IgD-negative memory B cell (primary cell): ENCODE measurements around the gene AP3S1. TPM values are rescaled to one million over a fixed set of nuclear protein-coding genes. Genes with fewer than 3 reads are reported as not detected.

Experiments
- H3K27ac Mint-ChIP-seq, 3 donors: one replicate each; pipeline ENCODE4 v1.8.0; 2020 to 2022; ENCODE audit warnings: mild to moderate bottlenecking in 3 of 3, mixed read lengths in 3 of 3, moderate library complexity in 1 of 3
- H3K27me3 Mint-ChIP-seq: one replicate; pipeline ENCODE4 v1.8.0; 2021; ENCODE audit warnings: mixed read lengths
- H3K36me3 Mint-ChIP-seq: one replicate; pipeline ENCODE4 v1.8.0; 2020; ENCODE audit warnings: mild to moderate bottlenecking, mixed read lengths
- H3K4me1 Mint-ChIP-seq, 3 donors: one replicate each; pipeline ENCODE4 v1.8.0; 2020 to 2022; ENCODE audit warnings: mixed read lengths in 3 of 3, mild to moderate bottlenecking in 1 of 3
- H3K4me3 Mint-ChIP-seq, 4 donors: one replicate each; pipeline ENCODE4 v1.8.0; 2020 to 2022; ENCODE audit warnings: mild to moderate bottlenecking in 4 of 4, mixed read lengths in 4 of 4, moderate library complexity in 3 of 4
- H3K9me3 Mint-ChIP-seq, 3 donors: one replicate each; pipeline ENCODE4 v1.8.0; 2020 to 2021; ENCODE audit warnings: mixed read lengths in 3 of 3, mild to moderate bottlenecking in 1 of 3
- polyA plus RNA-seq: library from polyadenylated mRNA; unstranded; fragments of 300-500 nt; fragmentation: Illumina TruSeq; gene quantifications from one replicate; pipeline ENCODE4 v1.2.3, GENCODE V29; 2021

AP3S1 gene
- polyA plus RNA-seq, 1 donor from 2014 or later, result 87.5 TPM

- Mint-ChIP-seq H3K9me3 (no peaks in the 10 kb centered on the region), H3K27ac (peak overlapping the region; percentile 98 to 100 (median 98)), H3K4me3 (peak overlapping the region; percentile 98 to 100 (median 99)), H3K4me1 (peaks cover 44 to 48% (median 46%) of the 10 kb centered on the region in 3 donors), H3K36me3 (no peaks in the 10 kb centered on the region), H3K27me3 (no peaks in the 10 kb centered on the region)
These were observed 577 bp downstream of the AP3S1 start for GRCh38 chr5:115842089-115842935.

- peaks cover 42 to 46% (median 43%) of the 10 kb centered on the region in 3 donors for H3K4me1 Mint-ChIP-seq
These were observed 1.2 kb downstream of the AP3S1 start for GRCh38 chr5:115842952-115843351.

GRCh38 chr5:115843444-115844130 is 1.9 kb downstream of the AP3S1 start:
- H3K27me3 Mint-ChIP-seq, result no peaks in the 10 kb centered on the region
- H3K27ac Mint-ChIP-seq, result peak overlapping the region in 1 of 3 donors; percentile 98
- H3K36me3 Mint-ChIP-seq, result no peaks in the 10 kb centered on the region
- peak overlapping the region; percentile 53 to 99 (median 85) for H3K4me3 Mint-ChIP-seq
- peaks cover 40 to 43% (median 43%) of the 10 kb centered on the region in 3 donors for H3K4me1 Mint-ChIP-seq
- H3K9me3 Mint-ChIP-seq, result no peaks in the 10 kb centered on the region

More at GRCh38 chr5:115842952-115843351, 1.2 kb downstream of the AP3S1 start:
- H3K4me3 Mint-ChIP-seq, result peak overlapping the region; percentile 98 to 100 (median 99)
- H3K27me3 Mint-ChIP-seq, result no peaks in the 10 kb centered on the region
- peak overlapping the region; percentile 95 to 98 (median 98) for H3K27ac Mint-ChIP-seq
- H3K36me3 Mint-ChIP-seq, result no peaks in the 10 kb centered on the region
- H3K9me3 Mint-ChIP-seq, result no peaks in the 10 kb centered on the region

GRCh38 chr5:115844321-115844817 is 2.6 kb downstream of the AP3S1 start:
- Mint-ChIP-seq H3K9me3 (no peaks in the 10 kb centered on the region), H3K36me3 (peaks cover 1% of the 10 kb centered on the region), H3K4me3 (peak overlapping the region in 3 of 4 donors; percentile 21 to 98 (median 53)), H3K4me1 (peaks cover 37 to 45% (median 40%) of the 10 kb centered on the region in 3 donors), H3K27ac (peak overlapping the region in 2 of 3 donors; percentile 46 to 98), H3K27me3 (no peaks in the 10 kb centered on the region)

- Mint-ChIP-seq H3K9me3 (no peaks in the 10 kb centered on the region), H3K4me3 (no peak overlapping the region), H3K27ac (no peak overlapping the region), H3K36me3 (peaks cover 1% of the 10 kb centered on the region), H3K4me1 (peaks cover 25 to 41% (median 37%) of the 10 kb centered on the region in 3 donors), H3K27me3 (no peaks in the 10 kb centered on the region)
These were observed 5.6 kb downstream of the AP3S1 start for GRCh38 chr5:115847290-115847689.

- Mint-ChIP-seq H3K4me1 (peaks cover 11 to 35% (median 24%) of the 10 kb centered on the region in 3 donors), H3K27ac (no peak overlapping the region), H3K4me3 (no peak overlapping the region), H3K27me3 (no peaks in the 10 kb centered on the region), H3K9me3 (peaks cover 0 to 13% (median 0%) of the 10 kb centered on the region in 3 donors), H3K36me3 (peaks cover 7% of the 10 kb centered on the region)
These were observed 7.6 kb downstream of the AP3S1 start for GRCh38 chr5:115849258-115849798.

- Mint-ChIP-seq H3K36me3 (peaks cover 10% of the 10 kb centered on the region), H3K4me1 (peaks cover 0 to 25% (median 14%) of the 10 kb centered on the region in 3 donors), H3K27ac (peak overlapping the region in 1 of 3 donors; percentile 44), H3K4me3 (no peak overlapping the region), H3K27me3 (no peaks in the 10 kb centered on the region), H3K9me3 (peaks cover 0 to 13% (median 0%) of the 10 kb centered on the region in 3 donors)
These were observed 9.1 kb downstream of the AP3S1 start for GRCh38 chr5:115850744-115851416.

- no peak overlapping the region for H3K4me3 Mint-ChIP-seq
- peaks cover 13% of the 10 kb centered on the region for H3K36me3 Mint-ChIP-seq
- peaks cover 0 to 13% (median 0%) of the 10 kb centered on the region in 3 donors for H3K9me3 Mint-ChIP-seq
- no peak overlapping the region for H3K27ac Mint-ChIP-seq
- no peaks in the 10 kb centered on the region for H3K27me3 Mint-ChIP-seq
- peaks cover 6 to 39% (median 19%) of the 10 kb centered on the region in 3 donors for H3K4me1 Mint-ChIP-seq
These were observed 12.4 kb downstream of the AP3S1 start for GRCh38 chr5:115854139-115854538.

GRCh38 chr5:115855959-115856358 is 14.2 kb downstream of the AP3S1 start:
- Mint-ChIP-seq H3K9me3 (peaks cover 0 to 13% (median 0%) of the 10 kb centered on the region in 3 donors), H3K36me3 (peaks cover 13% of the 10 kb centered on the region), H3K4me1 (peaks cover 8 to 36% (median 14%) of the 10 kb centered on the region in 3 donors), H3K27me3 (no peaks in the 10 kb centered on the region), H3K4me3 (no peak overlapping the region), H3K27ac (no peak overlapping the region)

GRCh38 chr5:115857057-115857479 is 15.3 kb downstream of the AP3S1 start:
- Mint-ChIP-seq H3K27me3 (no peaks in the 10 kb centered on the region), H3K27ac (no peak overlapping the region), H3K4me3 (no peak overlapping the region), H3K9me3 (peaks cover 0 to 13% (median 0%) of the 10 kb centered on the region in 3 donors), H3K4me1 (peaks cover 8 to 36% (median 16%) of the 10 kb centered on the region in 3 donors), H3K36me3 (peaks cover 14% of the 10 kb centered on the region)

GRCh38 chr5:115857626-115858349 is 16.1 kb downstream of the AP3S1 start:
- H3K27ac Mint-ChIP-seq, result no peak overlapping the region
- peak overlapping the region in 1 of 4 donors; percentile 46 for H3K4me3 Mint-ChIP-seq
- peaks cover 14% of the 10 kb centered on the region for H3K36me3 Mint-ChIP-seq
- peaks cover 0 to 13% (median 0%) of the 10 kb centered on the region in 3 donors for H3K9me3 Mint-ChIP-seq
- no peaks in the 10 kb centered on the region for H3K27me3 Mint-ChIP-seq
- peaks cover 8 to 36% (median 18%) of the 10 kb centered on the region in 3 donors for H3K4me1 Mint-ChIP-seq

GRCh38 chr5:115858396-115858795 is 16.7 kb downstream of the AP3S1 start:
- H3K36me3 Mint-ChIP-seq, result peaks cover 14% of the 10 kb centered on the region
- no peak overlapping the region for H3K27ac Mint-ChIP-seq
- H3K27me3 Mint-ChIP-seq, result no peaks in the 10 kb centered on the region
- H3K4me3 Mint-ChIP-seq, result peak overlapping the region in 2 of 4 donors; percentile 21 to 46
- peaks cover 8 to 32% (median 17%) of the 10 kb centered on the region in 3 donors for H3K4me1 Mint-ChIP-seq
- H3K9me3 Mint-ChIP-seq, result peaks cover 0 to 8% (median 0%) of the 10 kb centered on the region in 3 donors

- Mint-ChIP-seq H3K27me3 (no peaks in the 10 kb centered on the region), H3K9me3 (no peaks in the 10 kb centered on the region), H3K4me1 (peaks cover 9 to 27% (median 20%) of the 10 kb centered on the region in 3 donors), H3K4me3 (peak overlapping the region in 1 of 4 donors; percentile 46), H3K36me3 (peaks cover 9% of the 10 kb centered on the region), H3K27ac (no peak overlapping the region)
These were observed 17.6 kb downstream of the AP3S1 start for GRCh38 chr5:115859378-115859777.
